Left lung (tissue), 10 donors: ENCODE results near the gene TMEM121B. TPM values are rescaled to one million over a fixed set of nuclear protein-coding genes. Genes with fewer than 3 reads are reported as not detected.

ENCODE experiments used
- ATAC-seq: fragments of 200-7000 bp; cut with Tn5 transposase; one replicate; pipeline ENCODE4 v1.9.1; 2020; ENCODE audit warnings: moderate library complexity
- DNase-seq, 4 donors: peaks; one replicate each; pipeline ENCODE4 v3.0.0-alpha.2; 2013 to 2020
- H3K27ac ChIP-seq, 2 donors: fragments of 200-600 bp; sonication (generic) in 1 of 2; one replicate each; pipeline versions ENCODE4 v1.5.0 to v1.8.0; 2020 to 2021
- H3K27me3 ChIP-seq, 2 donors: fragments of 200-600 bp; sonication (generic) in 1 of 2; one replicate each; pipeline versions ENCODE4 v1.5.0 to v1.8.0; 2020 to 2021
- H3K36me3 ChIP-seq, 2 donors: fragments of 200-600 bp; sonication (generic) in 1 of 2; one replicate each; pipeline versions ENCODE4 v1.5.0 to v1.8.0; 2020 to 2021
- H3K4me1 ChIP-seq, 2 donors: fragments of 200-600 bp; one replicate each; pipeline ENCODE4 v1.8.0; 2021
- H3K4me3 ChIP-seq, 2 donors: fragments of 200-600 bp; sonication (generic) in 1 of 2; one replicate each; pipeline versions ENCODE4 v1.5.0 to v1.8.0; 2020 to 2021; ENCODE audit warnings: mild to moderate bottlenecking in 1 of 2
- H3K9me3 ChIP-seq, 2 donors: fragments of 200-600 bp; sonication (generic) in 1 of 2; one replicate each; pipeline versions ENCODE4 v1.5.0 to v1.8.0; 2020 to 2021
- intact Hi-C, 2 donors: fragments of 100-400 bp; cut with DNase I; formaldehyde crosslinking; loops; one replicate each; pipeline versions ENCODE4 v1.11.2 to v1.14.2; 2022
- polyA plus RNA-seq, 6 donors: library from polyadenylated mRNA; unstranded; fragments of 120-200 nt; gene quantifications; one replicate each; pipeline ENCODE4 v1.2.1, GENCODE V29; 2013; ENCODE audit not compliant: insufficient read length in 6 of 6
- total RNA-seq, 2 donors: library from RNA; stranded (reverse); fragmentation: NEBNext Ultra II Directional; extraction: Animal tissue kit (Norgen Biotek cat#: 25700); gene quantifications; one replicate each; pipeline ENCODE4 v1.2.1, GENCODE V29; 2021
- TF ChIP-seq, protein P1 (sequence below), 2 donors: fragments of 200-600 bp; sonication (generic) in 1 of 2; IDR thresholded peaks; one replicate each; pipeline versions ENCODE4 v1.5.0 to v1.8.0; 2021; ENCODE audit warnings: antibody characterized with exemption in 2 of 2
- donor health status: DM: no; HTN: yes; CAD: no.
- donor health status: DM: no; HTN: no; CAD: no.

Gene TMEM121B
- total and polyA plus RNA-seq, 8 donors: 0.41 to 1.4 (median 0.94) TPM

DNA sequence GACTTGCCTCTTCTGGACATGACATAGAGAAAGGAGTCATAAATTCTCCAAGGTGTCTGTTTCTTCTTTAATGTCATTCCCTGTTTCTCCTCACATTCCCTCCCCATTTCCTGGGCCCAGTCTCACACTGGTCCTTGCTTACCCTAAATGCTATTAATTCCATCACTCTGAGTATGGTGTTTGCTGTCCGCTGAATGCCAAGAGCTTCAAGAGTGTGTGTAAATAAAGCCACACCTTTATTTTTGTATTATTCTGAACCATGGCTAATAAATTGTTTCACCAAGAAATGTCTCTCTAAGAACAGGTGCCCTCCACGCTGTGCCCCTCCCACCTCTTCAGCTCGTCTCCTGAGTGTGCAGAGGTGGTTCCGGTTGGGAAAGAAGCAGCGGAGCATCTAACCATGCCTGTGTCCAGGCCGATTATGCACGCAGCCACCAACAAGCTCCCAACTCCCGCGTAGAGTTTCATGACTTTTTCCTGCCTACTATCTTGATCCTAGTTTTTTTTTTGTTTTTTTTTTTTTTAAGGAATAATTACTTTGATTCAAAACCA is 8.6 kb downstream of the TMEM121B start:
- H3K36me3 ChIP-seq: peaks cover 0 to 40% of the 10 kb centered on the region in 2 donors
- H3K4me1 ChIP-seq: peaks cover 0 to 98% of the 10 kb centered on the region in 2 donors
- no peaks in the 10 kb centered on the region for H3K9me3 ChIP-seq
- no peak for DNase-seq
- intact Hi-C loops: no loop called here
- H3K27me3 ChIP-seq: peaks cover 0 to 3% of the 10 kb centered on the region in 2 donors
- H3K4me3 ChIP-seq: no peak overlapping the region
- H3K27ac ChIP-seq: no peak overlapping the region
- TF ChIP-seq, protein P1, sequence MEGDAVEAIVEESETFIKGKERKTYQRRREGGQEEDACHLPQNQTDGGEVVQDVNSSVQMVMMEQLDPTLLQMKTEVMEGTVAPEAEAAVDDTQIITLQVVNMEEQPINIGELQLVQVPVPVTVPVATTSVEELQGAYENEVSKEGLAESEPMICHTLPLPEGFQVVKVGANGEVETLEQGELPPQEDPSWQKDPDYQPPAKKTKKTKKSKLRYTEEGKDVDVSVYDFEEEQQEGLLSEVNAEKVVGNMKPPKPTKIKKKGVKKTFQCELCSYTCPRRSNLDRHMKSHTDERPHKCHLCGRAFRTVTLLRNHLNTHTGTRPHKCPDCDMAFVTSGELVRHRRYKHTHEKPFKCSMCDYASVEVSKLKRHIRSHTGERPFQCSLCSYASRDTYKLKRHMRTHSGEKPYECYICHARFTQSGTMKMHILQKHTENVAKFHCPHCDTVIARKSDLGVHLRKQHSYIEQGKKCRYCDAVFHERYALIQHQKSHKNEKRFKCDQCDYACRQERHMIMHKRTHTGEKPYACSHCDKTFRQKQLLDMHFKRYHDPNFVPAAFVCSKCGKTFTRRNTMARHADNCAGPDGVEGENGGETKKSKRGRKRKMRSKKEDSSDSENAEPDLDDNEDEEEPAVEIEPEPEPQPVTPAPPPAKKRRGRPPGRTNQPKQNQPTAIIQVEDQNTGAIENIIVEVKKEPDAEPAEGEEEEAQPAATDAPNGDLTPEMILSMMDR (IDR thresholded peaks at IDR 0.05): no peak
- ATAC-seq: peak; percentile 67

DNA sequence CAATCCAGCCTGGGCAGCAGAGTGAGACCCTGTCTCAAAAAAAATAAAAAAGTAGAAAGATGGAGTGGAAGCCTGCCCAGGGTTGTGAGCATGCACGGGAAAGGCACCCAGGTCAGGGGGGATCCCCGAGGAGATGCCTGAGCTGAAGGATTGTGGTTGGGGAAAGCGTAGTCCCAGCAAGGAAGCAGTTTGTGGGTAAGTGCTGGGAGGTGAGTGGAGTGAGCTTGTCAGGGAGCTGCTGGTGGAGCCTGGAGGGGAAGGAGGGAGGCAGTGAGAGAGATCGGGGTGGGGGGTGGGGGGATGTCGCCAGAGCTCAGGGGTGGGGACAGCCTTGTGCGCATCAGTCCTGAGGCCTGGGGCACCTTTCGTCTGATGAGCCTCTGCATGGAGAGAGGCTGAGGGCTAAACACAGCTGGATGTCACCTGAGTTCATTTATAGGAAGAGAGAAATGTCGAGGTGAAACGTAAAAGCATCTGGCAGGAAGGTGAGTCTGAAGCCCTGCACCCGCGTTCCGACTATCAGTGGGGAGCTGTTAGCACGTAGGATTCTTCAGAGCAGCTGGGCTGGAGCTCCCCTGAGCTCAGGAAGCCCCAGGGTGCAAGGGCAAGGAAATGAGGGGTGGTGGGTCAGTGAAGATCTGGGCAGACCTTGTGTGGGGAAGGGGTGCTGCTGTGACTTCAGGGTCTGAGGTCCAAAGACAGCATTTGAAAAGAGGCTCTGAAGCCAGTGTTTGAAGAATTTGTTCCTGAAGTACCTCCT is 10.2 kb downstream of the TMEM121B start:
- Histone ChIP-seq H3K27ac (peak overlapping the region in 1 of 2 donors; percentile 23), H3K4me1 (peaks cover 0 to 93% of the 10 kb centered on the region in 2 donors), H3K27me3 (no peaks in the 10 kb centered on the region), H3K4me3 (no peak overlapping the region), H3K9me3 (no peaks in the 10 kb centered on the region), H3K36me3 (peaks cover 0 to 56% of the 10 kb centered on the region in 2 donors)
- intact Hi-C loops: no loop called here
- DNase-seq (no peak), ATAC-seq (no peak)
- TF ChIP-seq, protein P1 (IDR thresholded peaks at IDR 0.05): no peak

DNA sequence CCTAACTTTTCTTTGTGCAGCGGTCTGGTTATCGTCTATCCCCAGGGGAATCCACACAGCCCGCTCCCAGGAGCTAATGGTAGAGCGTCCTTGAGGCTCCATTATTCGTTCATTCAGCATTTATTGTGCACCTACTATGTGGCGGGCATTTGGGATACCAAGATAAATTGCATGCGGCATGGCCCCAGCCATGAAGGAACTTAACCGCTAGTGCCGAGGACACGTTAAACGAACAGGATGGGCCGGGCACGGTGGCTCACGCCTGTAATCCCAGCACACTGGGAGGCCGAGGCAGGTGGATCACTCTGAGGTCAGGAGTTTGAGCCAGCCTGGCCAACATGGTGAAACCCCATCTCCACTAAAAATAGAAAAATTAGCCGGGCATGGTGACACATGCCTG is 11.2 kb downstream of the TMEM121B start:
- peaks cover 0 to 66% of the 10 kb centered on the region in 2 donors for H3K36me3 ChIP-seq
- ATAC-seq (no peak), DNase-seq (no peak)
- H3K27ac ChIP-seq: no peak overlapping the region
- TF ChIP-seq, protein P1 (IDR thresholded peaks at IDR 0.05): no peak
- intact Hi-C loops: no loop called here
- H3K4me3 ChIP-seq: no peak overlapping the region
- H3K27me3 ChIP-seq: no peaks in the 10 kb centered on the region
- H3K9me3 ChIP-seq: no peaks in the 10 kb centered on the region
- H3K4me1 ChIP-seq: peaks cover 0 to 93% of the 10 kb centered on the region in 2 donors

DNA sequence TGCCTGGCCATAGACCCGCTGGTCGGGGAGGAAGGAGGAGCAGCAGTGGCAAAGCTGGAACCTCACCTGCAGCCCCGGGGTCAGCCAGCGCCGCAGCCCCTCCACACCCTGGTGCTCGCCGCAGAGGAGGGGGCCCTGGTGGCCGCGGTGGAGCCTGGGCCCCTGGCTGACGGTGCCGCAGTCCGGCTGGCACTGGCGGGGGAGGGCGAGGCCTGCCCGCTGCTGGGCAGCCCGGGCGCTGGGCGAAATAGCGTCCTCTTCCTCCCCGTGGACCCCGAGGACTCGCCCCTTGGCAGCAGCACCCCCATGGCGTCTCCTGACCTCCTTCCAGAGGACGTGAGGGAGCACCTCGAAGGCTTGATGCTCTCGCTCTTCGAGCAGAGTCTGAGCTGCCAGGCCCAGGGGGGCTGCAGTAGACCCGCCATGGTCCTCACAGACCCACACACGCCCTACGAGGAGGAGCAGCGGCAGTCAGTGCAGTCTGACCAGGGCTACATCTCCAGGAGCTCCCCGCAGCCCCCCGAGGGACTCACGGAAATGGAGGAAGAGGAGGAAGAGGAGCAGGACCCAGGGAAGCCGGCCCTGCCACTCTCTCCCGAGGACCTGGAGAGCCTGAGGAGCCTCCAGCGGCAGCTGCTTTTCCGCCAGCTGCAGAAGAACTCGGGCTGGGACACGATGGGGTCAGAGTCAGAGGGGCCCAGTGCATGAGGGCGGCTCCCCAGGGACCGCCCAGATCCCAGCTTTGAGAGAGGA is 11.9 kb downstream of the TMEM121B start:
- ATAC-seq (no peak), DNase-seq (no peak)
- no peak overlapping the region for H3K4me3 ChIP-seq
- intact Hi-C loops: no loop called here
- TF ChIP-seq, protein P1 (IDR thresholded peaks at IDR 0.05): no peak
- peaks cover 0 to 73% of the 10 kb centered on the region in 2 donors for H3K36me3 ChIP-seq
- no peaks in the 10 kb centered on the region for H3K9me3 ChIP-seq
- peak overlapping the region in 1 of 2 donors; percentile 28 for H3K27ac ChIP-seq
- H3K4me1 ChIP-seq: peaks cover 0 to 93% of the 10 kb centered on the region in 2 donors
- H3K27me3 ChIP-seq: no peaks in the 10 kb centered on the region
